Ovary (tissue), 9 donors: ENCODE results near the gene PCSK2. TPM values are rescaled to one million over a fixed set of nuclear protein-coding genes. Genes with fewer than 3 reads are reported as not detected.

ENCODE experiments used
- DNase-seq, 5 donors: peaks; one replicate each; pipeline ENCODE4 v3.0.0-alpha.2; 2019 to 2020
- H3K27ac ChIP-seq, 2 donors: fragments of 200-600 bp; one replicate each; pipeline versions ENCODE4 v1.5.1 to v1.8.0; 2019 to 2022
- H3K27me3 ChIP-seq: fragments of 200-600 bp; one replicate; pipeline ENCODE4 v1.8.0; 2022
- H3K36me3 ChIP-seq: fragments of 200-600 bp; sonication (generic); one replicate; pipeline ENCODE4 v1.5.1; 2019
- H3K4me1 ChIP-seq: one replicate; pipeline ENCODE4 v1.8.1; 2013; ENCODE audit warnings: mild to moderate bottlenecking, moderate library complexity; ENCODE audit not compliant: insufficient read depth
- H3K4me3 ChIP-seq: fragments of 200-600 bp; sonication (generic); one replicate; pipeline ENCODE4 v1.5.1; 2017
- H3K9me3 ChIP-seq, 2 donors: fragments of 200-600 bp in 1 of 2; sonication (generic) in 1 of 2; one replicate each; pipeline versions ENCODE4 v1.5.1 to v1.8.1; 2013 to 2019; ENCODE audit warnings: mild to moderate bottlenecking in 1 of 2, moderate library complexity in 1 of 2
- EP300 ChIP-seq: sonication (generic); formaldehyde crosslinking; IDR thresholded peaks from one replicate; pipeline ENCODE4 v1.6.1; 2017; ENCODE audit warnings: antibody characterized with exemption
- POLR2A ChIP-seq: fragments of 450-650 bp; IDR thresholded peaks from one replicate; pipeline ENCODE4 v1.6.1; 2017; ENCODE audit warnings: antibody characterized with exemption, mild to moderate bottlenecking, moderate library complexity
- WGBS, 3 donors: extraction: QIAGEN DNeasy Blood & Tissue Kit in 1 of 3; methylation state at CpG; one replicate each; pipeline versions ENCODE4 v1.1.5 to v1.1.7; 2013 to 2017; 5-methylcytosine and 5-hydroxymethylcytosine counted together
- intact Hi-C, 4 donors: fragments of 100-400 bp; cut with DNase I; formaldehyde crosslinking; loops; one replicate each; pipeline versions ENCODE4 v1.11.0 to v1.15.1; 2022 to 2023
- polyA plus RNA-seq, 2 donors: library from polyadenylated mRNA; stranded (reverse); fragments of 200-250 nt in 1 of 2; fragments of 350-450 nt in 1 of 2; fragmentation: Illumina TruSeq in 1 of 2; extraction: RNeasy Lipid Tissue Mini Kit (QIAGEN cat#74804) in 1 of 2; gene quantifications; one replicate each; pipeline ENCODE4 v1.2.3, GENCODE V29; 2013 to 2014
- total RNA-seq, 7 donors: library from RNA; depleted of rRNA in 2 of 7; stranded (reverse); fragments of >200 nt in 2 of 7; fragmentation: NEBNext Ultra II Directional in 3 of 7; extraction: Animal tissue kit (Norgen Biotek cat#: 25700) in 3 of 7; gene quantifications; one replicate each; pipeline versions ENCODE4 v1.1.0 to v1.2.4, GENCODE V29; 2016 to 2023
- TF ChIP-seq, protein P1 (sequence below), 3 donors: fragments of 450-650 bp in 2 of 3; fragments of 200-600 bp in 1 of 3; IDR thresholded peaks; one replicate each; pipeline versions ENCODE4 v1.5.1 to v1.8.0; 2016 to 2022; ENCODE audit warnings: antibody characterized with exemption in 3 of 3, mild to moderate bottlenecking in 1 of 3
- donor health status: DM: no; HTN: no; CAD: no; lungs with moderate emphysema.
- donor health status: DM: no; HTN: no; CAD: no.
- donor health status: Bipolar disorder and iron deficiency.
- donor health status: DM: yes; HTN: yes; CAD: no.
- donor health status: DM: no; HTN: no; CAD: no.
- donor health status: DM: yes; HTN: yes; CAD: no.

Gene PCSK2
- total and polyA plus RNA-seq, 9 donors, result 3.0 to 27.8 (median 6.7) TPM

DNA sequence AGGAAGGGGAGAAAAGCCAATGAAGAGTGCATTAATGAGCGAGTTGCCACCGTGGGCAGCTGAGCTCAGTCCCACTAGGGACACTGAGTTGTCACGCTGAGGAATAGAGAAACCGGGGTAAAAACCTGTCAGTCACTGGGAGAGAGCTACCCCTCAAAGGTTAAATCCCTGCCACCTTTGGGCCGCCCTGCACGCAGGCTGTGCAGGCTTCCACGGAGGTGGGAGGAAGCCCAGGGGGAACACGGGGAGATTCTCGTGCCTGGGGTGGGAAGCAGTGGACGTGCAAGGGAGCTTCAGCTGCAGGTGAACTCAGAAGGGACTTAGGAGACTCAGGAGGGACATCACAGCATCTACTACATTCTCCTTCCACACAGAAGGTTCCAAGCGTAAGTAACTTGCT, 253.9 kb downstream of the PCSK2 start:
- no peak for DNase-seq
- H3K4me1 ChIP-seq, result no peaks in the 10 kb centered on the region
- intact Hi-C loops, result no loop called here
- no peaks in the 10 kb centered on the region for H3K9me3 ChIP-seq
- H3K36me3 ChIP-seq, result no peaks in the 10 kb centered on the region
- WGBS, 3 donors, result 86 to 89% (median 87%) methylated on average over 11 of the region's 11 CpGs
- H3K4me3 ChIP-seq, result no peak overlapping the region
- no peak overlapping the region for H3K27ac ChIP-seq
- H3K27me3 ChIP-seq, result no peaks in the 10 kb centered on the region
- TF ChIP-seq EP300, result no peak
- TF ChIP-seq, protein P1, sequence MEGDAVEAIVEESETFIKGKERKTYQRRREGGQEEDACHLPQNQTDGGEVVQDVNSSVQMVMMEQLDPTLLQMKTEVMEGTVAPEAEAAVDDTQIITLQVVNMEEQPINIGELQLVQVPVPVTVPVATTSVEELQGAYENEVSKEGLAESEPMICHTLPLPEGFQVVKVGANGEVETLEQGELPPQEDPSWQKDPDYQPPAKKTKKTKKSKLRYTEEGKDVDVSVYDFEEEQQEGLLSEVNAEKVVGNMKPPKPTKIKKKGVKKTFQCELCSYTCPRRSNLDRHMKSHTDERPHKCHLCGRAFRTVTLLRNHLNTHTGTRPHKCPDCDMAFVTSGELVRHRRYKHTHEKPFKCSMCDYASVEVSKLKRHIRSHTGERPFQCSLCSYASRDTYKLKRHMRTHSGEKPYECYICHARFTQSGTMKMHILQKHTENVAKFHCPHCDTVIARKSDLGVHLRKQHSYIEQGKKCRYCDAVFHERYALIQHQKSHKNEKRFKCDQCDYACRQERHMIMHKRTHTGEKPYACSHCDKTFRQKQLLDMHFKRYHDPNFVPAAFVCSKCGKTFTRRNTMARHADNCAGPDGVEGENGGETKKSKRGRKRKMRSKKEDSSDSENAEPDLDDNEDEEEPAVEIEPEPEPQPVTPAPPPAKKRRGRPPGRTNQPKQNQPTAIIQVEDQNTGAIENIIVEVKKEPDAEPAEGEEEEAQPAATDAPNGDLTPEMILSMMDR (IDR thresholded peaks at IDR 0.05), result no peak
- TF ChIP-seq POLR2A, result no peak

DNA sequence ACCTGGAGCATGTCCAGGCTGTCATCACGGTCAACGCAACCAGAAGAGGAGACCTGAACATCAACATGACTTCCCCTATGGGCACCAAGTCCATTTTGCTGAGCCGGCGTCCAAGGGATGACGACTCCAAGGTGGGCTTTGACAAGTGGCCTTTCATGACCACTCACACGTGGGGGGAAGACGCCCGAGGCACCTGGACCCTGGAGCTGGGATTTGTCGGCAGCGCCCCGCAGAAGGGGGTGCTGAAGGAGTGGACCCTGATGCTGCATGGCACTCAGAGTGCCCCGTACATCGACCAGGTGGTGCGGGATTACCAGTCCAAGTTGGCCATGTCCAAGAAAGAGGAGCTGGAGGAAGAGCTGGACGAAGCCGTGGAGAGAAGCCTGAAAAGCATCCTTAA, 254.8 kb downstream of the PCSK2 start:
- Histone ChIP-seq H3K4me3 (no peak overlapping the region), H3K9me3 (no peaks in the 10 kb centered on the region), H3K27me3 (no peaks in the 10 kb centered on the region), H3K36me3 (no peaks in the 10 kb centered on the region), H3K27ac (no peak overlapping the region), H3K4me1 (no peaks in the 10 kb centered on the region)
- intact Hi-C loops, result no loop called here
- no peak for DNase-seq
- WGBS, 3 donors, result 88 to 92% (median 91%) methylated on average over 16 of the region's 16 CpGs
- TF ChIP-seq, protein P1 (IDR thresholded peaks at IDR 0.05), result no peak
- TF ChIP-seq POLR2A (no peak), EP300 (no peak)

DNA sequence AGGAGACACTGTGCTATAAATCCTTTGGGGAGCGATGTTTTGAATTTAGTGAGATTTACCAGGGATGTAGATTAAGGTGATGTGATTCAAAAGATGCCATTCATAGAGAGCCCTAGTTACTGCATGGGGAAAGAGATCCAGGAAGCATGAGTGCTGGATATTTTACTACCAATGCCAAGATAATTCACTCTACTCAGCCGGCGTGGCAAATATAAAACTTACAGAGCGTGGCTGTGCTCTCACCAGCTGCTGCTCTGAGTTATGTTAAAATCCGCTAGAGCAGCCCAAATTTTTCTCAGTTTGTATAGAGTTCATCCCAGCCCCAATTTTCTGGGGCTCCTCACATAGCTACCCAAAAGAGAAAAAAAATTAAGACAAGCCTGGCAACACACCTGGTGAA, 255.7 kb downstream of the PCSK2 start:
- DNase-seq, result no peak
- no peak overlapping the region for H3K4me3 ChIP-seq
- intact Hi-C loops, result no loop called here
- WGBS, 3 donors, result 69 to 82% (median 78%) methylated on average over 5 of the region's 5 CpGs
- no peaks in the 10 kb centered on the region for H3K36me3 ChIP-seq
- H3K4me1 ChIP-seq, result no peaks in the 10 kb centered on the region
- H3K27ac ChIP-seq, result no peak overlapping the region
- no peaks in the 10 kb centered on the region for H3K9me3 ChIP-seq
- no peaks in the 10 kb centered on the region for H3K27me3 ChIP-seq
- TF ChIP-seq, protein P1 (IDR thresholded peaks at IDR 0.05), result no peak
- TF ChIP-seq POLR2A (no peak), EP300 (no peak)

DNA sequence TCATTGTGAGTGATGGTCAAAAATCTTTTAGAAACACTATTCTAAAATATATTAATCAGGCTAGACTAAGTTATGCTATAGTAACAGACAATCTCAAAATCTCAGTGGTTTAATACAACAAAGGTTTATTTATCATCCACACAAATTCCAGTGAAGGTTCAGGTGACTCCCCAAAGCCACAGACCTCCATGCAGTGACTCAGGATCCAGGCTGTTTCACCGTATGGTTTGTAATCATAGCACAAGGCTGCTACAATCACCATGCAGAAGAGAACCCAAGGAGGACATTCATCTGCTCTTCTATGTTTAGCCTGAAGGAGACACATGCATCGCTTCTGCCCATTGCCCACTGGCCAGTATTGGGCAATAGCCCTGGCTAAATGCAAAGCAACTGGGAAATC, 258.2 kb downstream of the PCSK2 start:
- no peak for DNase-seq
- no peaks in the 10 kb centered on the region for H3K27me3 ChIP-seq
- H3K9me3 ChIP-seq, result no peaks in the 10 kb centered on the region
- intact Hi-C loops, result no loop called here
- no peaks in the 10 kb centered on the region for H3K36me3 ChIP-seq
- H3K4me3 ChIP-seq, result no peak overlapping the region
- H3K27ac ChIP-seq, result no peak overlapping the region
- no peak for TF ChIP-seq POLR2A
- TF ChIP-seq, protein P1 (IDR thresholded peaks at IDR 0.05), result no peak
- no peak for TF ChIP-seq EP300
- no peaks in the 10 kb centered on the region for H3K4me1 ChIP-seq
- WGBS, 3 donors, result 91 to 95% (median 92%) methylated on average over 2 of the region's 2 CpGs
